ENCODE data around the gene ACER1.

ACER1 gene

DNA sequence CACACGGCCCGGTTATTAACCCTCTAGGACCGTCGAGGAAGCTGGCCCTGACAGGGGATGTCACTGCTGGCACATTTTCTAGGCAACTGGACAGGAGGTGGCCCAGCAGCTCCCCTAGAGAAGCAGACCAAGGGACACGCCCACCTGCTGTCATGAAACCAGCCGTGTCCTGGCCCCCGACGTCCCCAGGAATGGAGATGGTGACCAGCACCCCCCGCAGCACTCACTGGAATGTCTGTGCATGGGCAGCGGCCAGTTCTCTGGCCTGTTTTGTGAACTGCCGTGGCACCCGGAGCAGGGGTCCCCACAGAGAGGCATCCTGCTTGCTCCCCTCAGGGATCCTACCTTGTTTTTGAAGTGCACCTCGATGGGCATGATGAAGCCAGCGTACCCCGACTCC, 71.5 kb downstream of the ACER1 start:
- H3K9ac ChIP-seq (ENCODE audit: low read depth in 1 of 2, low read length in 2 of 2): no peak overlapping the region
- no peaks in the 10 kb centered on the region for H3K4me1 ChIP-seq (ENCODE audit: control insufficient read depth in 1 of 2, insufficient read depth in 2 of 2, low read length in 2 of 2)
- H3K9me3 ChIP-seq (ENCODE audit: control insufficient read depth in 1 of 2, low read length in 2 of 2): no peaks in the 10 kb centered on the region
- no peak overlapping the region for H3K27ac ChIP-seq (ENCODE audit: low read depth, low read length)
- no peaks in the 10 kb centered on the region for H3K27me3 ChIP-seq (ENCODE audit: control insufficient read depth in 1 of 2, insufficient read depth in 2 of 2, low read length in 2 of 2)
- H3K36me3 ChIP-seq (ENCODE audit: control insufficient read depth in 1 of 2, insufficient read depth in 2 of 2, low read length in 2 of 2): peaks cover 10 to 48% of the 10 kb centered on the region in 2 donors
- no peak overlapping the region for H3K4me3 ChIP-seq (ENCODE audit: low read depth in 1 of 2, low read length in 2 of 2)

- H3K9ac ChIP-seq (ENCODE audit: low read depth in 1 of 2, low read length in 2 of 2): no peak overlapping the region
- H3K4me1 ChIP-seq (ENCODE audit: control insufficient read depth in 1 of 2, insufficient read depth in 2 of 2, low read length in 2 of 2): no peaks in the 10 kb centered on the region
- no peak overlapping the region for H3K4me3 ChIP-seq (ENCODE audit: low read depth in 1 of 2, low read length in 2 of 2)
- no peak overlapping the region for H3K27ac ChIP-seq (ENCODE audit: low read depth, low read length)
- H3K9me3 ChIP-seq (ENCODE audit: control insufficient read depth in 1 of 2, low read length in 2 of 2): no peaks in the 10 kb centered on the region
- peaks cover 10 to 45% of the 10 kb centered on the region in 2 donors for H3K36me3 ChIP-seq (ENCODE audit: control insufficient read depth in 1 of 2, insufficient read depth in 2 of 2, low read length in 2 of 2)
- H3K27me3 ChIP-seq (ENCODE audit: control insufficient read depth in 1 of 2, insufficient read depth in 2 of 2, low read length in 2 of 2): no peaks in the 10 kb centered on the region
Observed at GRCh38 chr19:6260912-6261650, 72.3 kb downstream of the ACER1 start.

GRCh38 chr19:6260376-6260775, 73.0 kb downstream of the ACER1 start:
- H3K9me3 ChIP-seq (ENCODE audit: control insufficient read depth in 1 of 2, low read length in 2 of 2): no peaks in the 10 kb centered on the region
- H3K27ac ChIP-seq (ENCODE audit: low read depth, low read length): no peak overlapping the region
- H3K36me3 ChIP-seq (ENCODE audit: control insufficient read depth in 1 of 2, insufficient read depth in 2 of 2, low read length in 2 of 2): peaks cover 10 to 45% of the 10 kb centered on the region in 2 donors
- no peak overlapping the region for H3K4me3 ChIP-seq (ENCODE audit: low read depth in 1 of 2, low read length in 2 of 2)
- H3K9ac ChIP-seq (ENCODE audit: low read depth in 1 of 2, low read length in 2 of 2): no peak overlapping the region
- H3K4me1 ChIP-seq (ENCODE audit: control insufficient read depth in 1 of 2, insufficient read depth in 2 of 2, low read length in 2 of 2): no peaks in the 10 kb centered on the region
- H3K27me3 ChIP-seq (ENCODE audit: control insufficient read depth in 1 of 2, insufficient read depth in 2 of 2, low read length in 2 of 2): no peaks in the 10 kb centered on the region

GRCh38 chr19:6259312-6259861, 74.0 kb downstream of the ACER1 start:
- Histone ChIP-seq H3K4me1 (ENCODE audit: control insufficient read depth in 1 of 2, insufficient read depth in 2 of 2, low read length in 2 of 2) (no peaks in the 10 kb centered on the region), H3K36me3 (ENCODE audit: control insufficient read depth in 1 of 2, insufficient read depth in 2 of 2, low read length in 2 of 2) (peaks cover 10 to 45% of the 10 kb centered on the region in 2 donors), H3K27me3 (ENCODE audit: control insufficient read depth in 1 of 2, insufficient read depth in 2 of 2, low read length in 2 of 2) (no peaks in the 10 kb centered on the region), H3K9me3 (ENCODE audit: control insufficient read depth in 1 of 2, low read length in 2 of 2) (no peaks in the 10 kb centered on the region), H3K9ac (ENCODE audit: low read depth in 1 of 2, low read length in 2 of 2) (no peak overlapping the region), H3K27ac (ENCODE audit: low read depth, low read length) (no peak overlapping the region), H3K4me3 (ENCODE audit: low read depth in 1 of 2, low read length in 2 of 2) (no peak overlapping the region)

GRCh38 chr19:6258812-6259311, 74.5 kb downstream of the ACER1 start:
- no peak overlapping the region for H3K9ac ChIP-seq (ENCODE audit: low read depth in 1 of 2, low read length in 2 of 2)
- peaks cover 10 to 49% of the 10 kb centered on the region in 2 donors for H3K36me3 ChIP-seq (ENCODE audit: control insufficient read depth in 1 of 2, insufficient read depth in 2 of 2, low read length in 2 of 2)
- H3K27ac ChIP-seq (ENCODE audit: low read depth, low read length): no peak overlapping the region
- no peaks in the 10 kb centered on the region for H3K9me3 ChIP-seq (ENCODE audit: control insufficient read depth in 1 of 2, low read length in 2 of 2)
- no peaks in the 10 kb centered on the region for H3K27me3 ChIP-seq (ENCODE audit: control insufficient read depth in 1 of 2, insufficient read depth in 2 of 2, low read length in 2 of 2)
- H3K4me3 ChIP-seq (ENCODE audit: low read depth in 1 of 2, low read length in 2 of 2): no peak overlapping the region
- no peaks in the 10 kb centered on the region for H3K4me1 ChIP-seq (ENCODE audit: control insufficient read depth in 1 of 2, insufficient read depth in 2 of 2, low read length in 2 of 2)

Measured in duodenal mucosa (tissue), 2 donors.